Endothelial cell of umbilical vein (primary cell): ENCODE data around the gene MICAL3.

ENCODE experiments used
- EZH2 ChIP-seq: IDR thresholded peaks from 2 replicates; pipeline ENCODE4 v1.6.1; 2012; ENCODE audit warnings: borderline replicate concordance, low read depth, mild to moderate bottlenecking, moderate library complexity, low read length, inconsistent platforms; ENCODE audit not compliant: severe bottlenecking
- MYC ChIP-seq: IDR thresholded peaks from one replicate; pipeline ENCODE4 v1.6.1; 2011; ENCODE audit warnings: mild to moderate bottlenecking, low read depth, low read length
- POLR2A ChIP-seq: IDR thresholded peaks from 2 replicates; pipeline ENCODE4 v1.6.1; 2012; ENCODE audit warnings: low read depth, mild to moderate bottlenecking, control low read depth, low read length
- POLR2AphosphoS5 ChIP-seq: IDR thresholded peaks from 2 replicates; pipeline ENCODE4 v1.6.1; 2012; ENCODE audit warnings: low read depth, mild to moderate bottlenecking, control low read depth, low read length, moderate library complexity; ENCODE audit not compliant: insufficient read depth
- TF ChIP-seq, protein P1 (sequence below), 2 donors: IDR thresholded peaks; 1 replicate in 1 of 2; 2 replicates in 1 of 2; pipeline ENCODE4 v1.5.1; 2011; ENCODE audit warnings: low read length in 2 of 2, mild to moderate bottlenecking in 2 of 2, moderate library complexity in 2 of 2, control low read depth in 1 of 2, inconsistent platforms in 1 of 2, low read depth in 1 of 2; ENCODE audit not compliant: insufficient read depth in 1 of 2; ENCODE audit errors: extremely low read depth in 1 of 2
- TF ChIP-seq, protein P2 (sequence below): IDR thresholded peaks from 2 replicates; pipeline ENCODE4 v1.6.1; 2011; ENCODE audit not compliant: insufficient read depth, insufficient read length

- TF ChIP-seq, protein P1, sequence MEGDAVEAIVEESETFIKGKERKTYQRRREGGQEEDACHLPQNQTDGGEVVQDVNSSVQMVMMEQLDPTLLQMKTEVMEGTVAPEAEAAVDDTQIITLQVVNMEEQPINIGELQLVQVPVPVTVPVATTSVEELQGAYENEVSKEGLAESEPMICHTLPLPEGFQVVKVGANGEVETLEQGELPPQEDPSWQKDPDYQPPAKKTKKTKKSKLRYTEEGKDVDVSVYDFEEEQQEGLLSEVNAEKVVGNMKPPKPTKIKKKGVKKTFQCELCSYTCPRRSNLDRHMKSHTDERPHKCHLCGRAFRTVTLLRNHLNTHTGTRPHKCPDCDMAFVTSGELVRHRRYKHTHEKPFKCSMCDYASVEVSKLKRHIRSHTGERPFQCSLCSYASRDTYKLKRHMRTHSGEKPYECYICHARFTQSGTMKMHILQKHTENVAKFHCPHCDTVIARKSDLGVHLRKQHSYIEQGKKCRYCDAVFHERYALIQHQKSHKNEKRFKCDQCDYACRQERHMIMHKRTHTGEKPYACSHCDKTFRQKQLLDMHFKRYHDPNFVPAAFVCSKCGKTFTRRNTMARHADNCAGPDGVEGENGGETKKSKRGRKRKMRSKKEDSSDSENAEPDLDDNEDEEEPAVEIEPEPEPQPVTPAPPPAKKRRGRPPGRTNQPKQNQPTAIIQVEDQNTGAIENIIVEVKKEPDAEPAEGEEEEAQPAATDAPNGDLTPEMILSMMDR (IDR thresholded peaks at IDR 0.05; ENCODE audit: extremely low read depth in 1 of 2, insufficient read depth in 1 of 2, low read depth in 1 of 2, low read length in 2 of 2) = no peak
- TF ChIP-seq POLR2A = no peak
- no peak for TF ChIP-seq EZH2
- no peak for TF ChIP-seq POLR2AphosphoS5
- TF ChIP-seq, protein P2, sequence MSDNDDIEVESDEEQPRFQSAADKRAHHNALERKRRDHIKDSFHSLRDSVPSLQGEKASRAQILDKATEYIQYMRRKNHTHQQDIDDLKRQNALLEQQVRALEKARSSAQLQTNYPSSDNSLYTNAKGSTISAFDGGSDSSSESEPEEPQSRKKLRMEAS = no peak
- TF ChIP-seq MYC = no peak
These were observed 42.8 kb upstream of the MICAL3 start for GRCh38 chr22:18067121-18067520.
